Subcutaneous abdominal adipose tissue (tissue), 5 donors: ENCODE data around the gene TMEM163.

Experiments
- H3K27ac ChIP-seq: one replicate; pipeline ENCODE4 v1.7.0; 2013; ENCODE audit warnings: low read depth, mild to moderate bottlenecking, inconsistent platforms, low read length, moderate library complexity
- H3K27me3 ChIP-seq, 5 donors: one replicate each; pipeline ENCODE4 v1.7.0; 2013; ENCODE audit warnings: low read length in 5 of 5, inconsistent platforms in 1 of 5; ENCODE audit not compliant: control insufficient read depth in 5 of 5, insufficient read depth in 4 of 5
- H3K36me3 ChIP-seq, 5 donors: one replicate each; pipeline ENCODE4 v1.7.0; 2013; ENCODE audit warnings: low read length in 5 of 5; ENCODE audit not compliant: control insufficient read depth in 5 of 5, insufficient read depth in 5 of 5
- H3K4me1 ChIP-seq, 5 donors: one replicate each; pipeline ENCODE4 v1.7.0; 2013; ENCODE audit warnings: low read length in 5 of 5, mild to moderate bottlenecking in 3 of 5, moderate library complexity in 1 of 5; ENCODE audit not compliant: control insufficient read depth in 5 of 5, insufficient read depth in 5 of 5
- H3K4me3 ChIP-seq, 5 donors: one replicate each; pipeline ENCODE4 v1.7.0; 2013; ENCODE audit warnings: low read length in 5 of 5, low read depth in 1 of 5
- H3K9ac ChIP-seq, 5 donors: one replicate each; pipeline ENCODE4 v1.7.0; 2013; ENCODE audit warnings: low read length in 5 of 5, mild to moderate bottlenecking in 4 of 5, moderate library complexity in 3 of 5
- H3K9me3 ChIP-seq, 5 donors: one replicate each; pipeline ENCODE4 v1.7.0; 2013; ENCODE audit warnings: low read length in 5 of 5; ENCODE audit not compliant: control insufficient read depth in 5 of 5
- donor health status: healthy.
- donor health status: healthy.
- donor health status: healthy.
- donor health status: healthy.
- donor health status: healthy.

TMEM163 gene

DNA sequence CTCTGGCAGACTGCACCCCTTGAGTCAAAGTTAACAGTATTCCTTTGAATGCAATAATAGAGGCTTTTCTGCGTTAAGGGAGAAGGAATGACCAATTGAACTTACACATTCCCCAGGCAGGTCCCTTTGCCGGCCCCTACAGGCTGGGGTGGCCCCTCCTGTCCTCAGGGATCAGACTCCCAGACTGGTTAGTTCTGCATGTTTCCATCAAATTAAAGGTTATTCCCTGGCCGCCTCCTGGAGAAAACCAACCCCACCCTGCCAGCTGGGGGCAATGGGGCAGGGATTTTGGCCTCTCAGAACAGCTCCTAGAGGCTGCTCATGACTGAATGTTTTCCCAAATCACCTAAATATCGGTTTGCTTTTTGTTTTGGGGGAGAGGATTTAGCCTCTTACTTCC, 265.3 kb downstream of the TMEM163 start:
- Histone ChIP-seq H3K4me1 (peaks cover 0 to 7% (median 0%) of the 10 kb centered on the region in 5 donors), H3K4me3 (no peak overlapping the region), H3K27ac (no peak overlapping the region), H3K36me3 (peaks cover 0 to 37% (median 19%) of the 10 kb centered on the region in 5 donors), H3K27me3 (no peaks in the 10 kb centered on the region), H3K9me3 (no peaks in the 10 kb centered on the region), H3K9ac (no peak overlapping the region)

DNA sequence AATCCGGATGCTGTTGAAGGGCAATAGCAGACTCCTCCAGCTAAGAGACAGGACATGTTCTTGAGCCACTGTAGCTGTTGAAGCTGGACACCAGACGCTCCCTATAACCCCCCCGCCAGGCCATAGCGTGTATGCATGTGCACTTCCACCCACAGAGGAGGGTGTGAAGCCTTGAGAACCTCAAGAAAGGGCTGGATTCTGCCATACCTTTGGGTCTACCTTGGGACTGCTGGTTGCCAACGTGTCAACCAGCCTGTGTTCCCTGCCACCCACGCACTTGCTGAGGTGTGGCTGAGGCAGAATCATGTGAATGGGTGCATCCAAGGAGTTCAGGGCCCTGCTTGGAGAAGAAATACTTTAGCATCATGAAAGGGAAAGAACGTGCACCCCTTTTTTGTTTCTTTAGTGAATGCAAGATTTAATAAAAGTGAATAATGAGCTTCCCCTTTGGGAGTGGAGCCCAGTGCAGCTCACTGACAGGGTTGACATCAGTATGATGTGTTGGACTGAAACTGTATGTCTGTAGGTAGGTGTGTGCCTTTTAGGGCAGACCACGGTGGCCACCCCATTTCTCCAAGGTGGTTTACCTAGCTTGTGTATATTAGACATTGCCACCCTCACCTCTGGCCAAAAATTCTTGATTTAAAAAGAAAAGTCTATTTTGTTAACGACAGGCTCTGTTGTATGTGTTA, 266.6 kb downstream of the TMEM163 start:
- H3K9ac ChIP-seq: no peak overlapping the region
- H3K9me3 ChIP-seq: no peaks in the 10 kb centered on the region
- no peak overlapping the region for H3K27ac ChIP-seq
- H3K27me3 ChIP-seq: no peaks in the 10 kb centered on the region
- no peak overlapping the region for H3K4me3 ChIP-seq
- H3K4me1 ChIP-seq: peaks cover 0 to 4% (median 0%) of the 10 kb centered on the region in 5 donors
- H3K36me3 ChIP-seq: peaks cover 0 to 46% (median 24%) of the 10 kb centered on the region in 5 donors

DNA sequence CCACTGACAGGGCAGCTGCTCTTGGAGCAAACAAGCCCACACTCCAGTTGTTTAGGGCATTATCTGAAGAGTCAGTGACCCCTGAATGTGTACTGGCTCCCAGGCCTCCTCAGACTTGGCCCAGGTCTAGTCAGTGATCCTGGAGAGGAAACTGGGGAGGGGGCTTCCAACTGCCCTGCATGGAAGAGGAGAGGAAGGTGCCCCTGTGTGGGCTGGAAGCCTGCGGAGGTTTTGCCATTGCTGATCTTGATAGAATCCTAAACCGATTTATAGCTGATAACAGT, 267.5 kb downstream of the TMEM163 start:
- Histone ChIP-seq H3K27me3 (no peaks in the 10 kb centered on the region), H3K27ac (no peak overlapping the region), H3K4me3 (no peak overlapping the region), H3K36me3 (peaks cover 0 to 50% (median 24%) of the 10 kb centered on the region in 5 donors), H3K9ac (no peak overlapping the region), H3K4me1 (peaks cover 0 to 10% (median 0%) of the 10 kb centered on the region in 5 donors), H3K9me3 (no peaks in the 10 kb centered on the region)

DNA sequence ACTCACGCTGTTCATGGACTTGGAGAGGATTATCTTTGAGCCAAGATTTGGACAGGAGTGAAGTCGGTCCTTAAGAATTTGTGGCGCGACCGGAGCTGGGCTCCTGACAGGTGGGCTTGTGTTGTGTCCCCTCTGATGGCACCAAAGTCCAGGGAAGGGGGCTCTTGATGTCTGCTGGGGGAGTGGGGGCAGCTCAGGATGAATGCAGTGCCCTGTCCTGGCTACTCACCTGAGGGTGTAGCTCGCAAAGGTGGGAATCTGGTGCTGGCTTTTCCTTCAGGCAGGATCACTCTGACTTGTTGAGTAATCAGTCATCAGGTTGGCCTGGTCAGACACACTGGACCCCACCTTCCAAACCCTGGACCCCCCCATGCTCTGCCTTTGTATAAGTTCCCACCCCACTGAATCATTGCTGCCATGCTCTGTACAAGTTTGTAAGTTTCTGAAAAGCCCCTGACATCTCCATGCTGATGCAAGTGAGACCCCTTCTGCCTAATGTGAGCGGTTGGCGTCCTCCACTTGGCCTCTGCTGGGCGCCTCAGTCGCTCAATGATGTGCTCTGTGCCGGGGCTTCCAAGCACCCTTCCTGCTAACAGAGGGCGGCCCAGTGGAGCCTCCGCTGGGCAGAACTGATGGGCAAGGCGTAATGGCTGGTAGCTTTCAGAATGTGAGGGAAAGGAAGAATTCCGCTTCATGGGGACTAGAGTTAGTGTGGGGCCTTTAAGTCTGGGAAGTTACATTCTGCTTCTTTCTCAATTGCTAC, 268.9 kb downstream of the TMEM163 start:
- H3K4me3 ChIP-seq: no peak overlapping the region
- H3K36me3 ChIP-seq: peaks cover 0 to 46% (median 24%) of the 10 kb centered on the region in 5 donors
- H3K27me3 ChIP-seq: no peaks in the 10 kb centered on the region
- no peaks in the 10 kb centered on the region for H3K9me3 ChIP-seq
- peaks cover 0 to 23% (median 0%) of the 10 kb centered on the region in 5 donors for H3K4me1 ChIP-seq
- no peak overlapping the region for H3K9ac ChIP-seq
- H3K27ac ChIP-seq: no peak overlapping the region

DNA sequence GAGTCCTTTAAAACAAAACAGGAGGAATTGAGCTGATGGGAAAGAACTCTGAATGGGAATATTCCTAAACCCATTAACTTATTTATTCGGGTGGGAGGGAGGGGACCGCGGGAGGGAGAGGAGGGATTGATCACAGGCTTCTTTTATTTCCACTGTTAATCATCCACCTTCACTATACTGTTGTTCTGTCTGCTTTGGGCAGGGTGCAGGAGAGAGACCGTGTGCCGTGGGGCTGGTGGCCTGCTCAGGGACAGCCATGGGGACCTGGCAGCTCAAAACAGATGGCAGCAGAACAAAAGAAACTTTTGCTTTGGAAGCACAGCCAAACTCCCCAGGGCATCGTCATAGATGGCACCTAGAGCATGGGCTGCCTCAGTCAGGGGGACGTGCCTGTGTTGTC, 269.6 kb downstream of the TMEM163 start:
- no peaks in the 10 kb centered on the region for H3K27me3 ChIP-seq
- H3K27ac ChIP-seq: no peak overlapping the region
- H3K9ac ChIP-seq: no peak overlapping the region
- no peak overlapping the region for H3K4me3 ChIP-seq
- H3K9me3 ChIP-seq: no peaks in the 10 kb centered on the region
- H3K36me3 ChIP-seq: peaks cover 0 to 52% (median 25%) of the 10 kb centered on the region in 5 donors
- peaks cover 0 to 28% (median 0%) of the 10 kb centered on the region in 5 donors for H3K4me1 ChIP-seq

DNA sequence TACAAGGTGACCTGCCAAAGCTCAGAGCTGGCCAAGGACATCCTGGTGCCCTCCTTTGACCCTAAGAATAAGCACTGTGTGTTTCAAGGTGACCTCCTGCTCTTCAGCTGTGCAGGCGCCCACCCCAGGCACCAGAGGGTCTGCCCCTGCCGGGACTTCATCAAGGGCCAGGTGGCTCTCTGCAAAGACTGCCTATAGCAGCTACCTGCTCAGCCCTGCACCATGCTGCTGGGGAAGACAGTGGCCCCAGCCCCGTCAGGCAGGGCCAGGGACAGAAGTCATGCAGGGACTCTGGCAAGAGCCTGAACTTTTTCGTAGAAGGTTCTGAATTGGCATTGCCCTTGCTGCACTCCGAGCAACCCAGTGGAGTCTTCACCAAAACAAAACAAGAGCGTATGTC, 270.1 kb downstream of the TMEM163 start:
- no peaks in the 10 kb centered on the region for H3K27me3 ChIP-seq
- H3K4me3 ChIP-seq: no peak overlapping the region
- H3K9me3 ChIP-seq: no peaks in the 10 kb centered on the region
- H3K36me3 ChIP-seq: peaks cover 0 to 56% (median 25%) of the 10 kb centered on the region in 5 donors
- H3K27ac ChIP-seq: no peak overlapping the region
- H3K9ac ChIP-seq: no peak overlapping the region
- peaks cover 0 to 33% (median 0%) of the 10 kb centered on the region in 5 donors for H3K4me1 ChIP-seq

DNA sequence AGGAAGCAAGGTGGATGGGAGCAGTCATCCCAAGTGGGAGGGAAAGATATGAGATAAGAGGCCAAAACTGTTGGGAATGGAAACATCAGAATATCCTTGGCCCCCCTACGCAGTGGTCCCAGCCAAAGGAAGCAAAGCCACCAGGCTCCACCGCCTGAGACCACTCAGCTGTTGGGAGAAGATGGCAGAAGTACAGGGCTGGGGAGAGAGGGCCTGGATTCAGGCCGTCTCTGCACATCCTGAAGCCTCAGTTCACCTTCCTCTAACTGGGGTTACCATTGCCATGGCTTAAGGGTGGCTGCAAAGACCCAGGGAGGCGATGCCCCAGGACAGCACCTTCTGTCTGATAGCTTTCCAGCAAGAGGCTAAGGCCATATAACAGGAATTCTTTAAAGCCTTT, 271.1 kb downstream of the TMEM163 start:
- Histone ChIP-seq H3K27ac (no peak overlapping the region), H3K4me1 (peaks cover 0 to 32% (median 0%) of the 10 kb centered on the region in 5 donors), H3K9ac (no peak overlapping the region), H3K36me3 (peaks cover 0 to 61% (median 25%) of the 10 kb centered on the region in 5 donors), H3K4me3 (no peak overlapping the region), H3K9me3 (no peaks in the 10 kb centered on the region), H3K27me3 (no peaks in the 10 kb centered on the region)

DNA sequence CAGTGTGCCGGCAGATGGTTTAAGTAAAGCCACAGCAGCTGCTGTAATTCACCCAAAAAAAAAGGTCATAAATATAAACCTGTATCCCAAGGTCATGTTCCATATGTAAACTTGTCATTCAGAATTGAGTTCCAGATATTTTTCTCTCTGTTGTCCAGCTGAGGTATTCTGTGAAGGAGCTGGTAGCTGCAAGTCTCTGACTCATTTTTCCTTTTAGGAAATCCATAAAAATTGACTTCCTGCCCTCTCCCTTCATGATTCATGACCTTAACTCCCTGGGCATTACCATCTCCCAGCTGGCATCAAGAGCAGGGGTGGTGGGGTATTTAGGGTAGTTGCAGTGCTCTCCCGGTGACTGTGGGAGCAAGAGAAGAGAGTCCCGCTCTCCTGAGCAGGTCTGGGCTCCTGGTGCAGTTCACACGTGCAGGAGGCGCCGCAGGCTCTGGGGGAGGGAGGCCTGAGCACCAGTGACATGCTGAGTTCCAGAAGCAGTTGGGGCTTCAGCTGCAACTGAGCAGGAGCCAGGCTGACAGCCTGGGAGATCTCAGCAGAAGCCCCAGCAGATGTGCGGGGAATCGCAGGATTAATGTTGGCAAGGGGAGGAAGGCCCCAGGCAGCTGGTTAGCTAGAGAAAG, 272.3 kb downstream of the TMEM163 start:
- H3K9me3 ChIP-seq: no peaks in the 10 kb centered on the region
- no peak overlapping the region for H3K4me3 ChIP-seq
- H3K9ac ChIP-seq: no peak overlapping the region
- H3K4me1 ChIP-seq: peaks cover 0 to 32% (median 0%) of the 10 kb centered on the region in 5 donors
- no peak overlapping the region for H3K27ac ChIP-seq
- peaks cover 0 to 69% (median 33%) of the 10 kb centered on the region in 5 donors for H3K36me3 ChIP-seq
- H3K27me3 ChIP-seq: no peaks in the 10 kb centered on the region

DNA sequence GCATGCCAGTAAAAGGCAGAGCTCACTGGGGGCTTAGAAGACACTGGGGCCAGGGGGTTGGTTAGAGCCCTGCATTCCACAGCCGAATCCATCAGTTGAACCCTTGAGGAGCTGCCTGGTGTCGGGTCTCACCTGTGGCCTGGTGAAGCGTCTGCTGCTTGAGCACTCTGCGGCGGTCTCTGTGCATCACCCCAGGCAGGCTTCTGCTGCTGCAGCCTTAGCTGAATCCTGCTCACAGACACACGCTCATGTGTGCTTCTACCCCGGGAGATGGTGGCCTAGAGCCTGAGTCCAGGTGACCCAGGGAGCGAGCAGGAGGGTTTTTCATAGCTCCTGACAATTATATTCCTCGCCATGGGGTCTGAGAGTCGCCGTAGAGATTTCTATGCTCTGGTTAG, 272.8 kb downstream of the TMEM163 start:
- H3K4me3 ChIP-seq: no peak overlapping the region
- no peaks in the 10 kb centered on the region for H3K9me3 ChIP-seq
- H3K27me3 ChIP-seq: no peaks in the 10 kb centered on the region
- no peak overlapping the region for H3K27ac ChIP-seq
- peaks cover 0 to 32% (median 0%) of the 10 kb centered on the region in 5 donors for H3K4me1 ChIP-seq
- peaks cover 0 to 73% (median 33%) of the 10 kb centered on the region in 5 donors for H3K36me3 ChIP-seq
- no peak overlapping the region for H3K9ac ChIP-seq

DNA sequence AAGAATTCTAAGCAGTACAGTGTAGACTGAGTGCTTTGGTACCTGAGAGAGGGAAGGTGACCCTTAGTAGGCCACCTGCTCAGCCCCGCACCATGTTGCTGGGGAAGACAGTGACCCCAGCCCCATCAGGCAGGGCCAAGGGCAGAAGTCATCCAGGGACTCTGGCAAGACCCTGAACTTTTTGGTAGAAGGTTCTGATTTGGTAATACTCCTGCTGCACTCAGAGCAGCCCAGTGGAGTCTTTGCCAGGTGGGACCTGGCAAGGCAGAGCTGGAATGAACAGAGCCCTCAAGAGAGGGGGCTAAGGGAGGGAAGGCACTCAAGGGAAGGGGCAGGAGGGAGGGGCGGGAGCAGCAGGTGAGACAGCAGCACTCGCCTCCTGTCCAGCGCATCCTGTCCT, 273.7 kb downstream of the TMEM163 start:
- Histone ChIP-seq H3K4me1 (peaks cover 0 to 32% (median 0%) of the 10 kb centered on the region in 5 donors), H3K4me3 (no peak overlapping the region), H3K9me3 (no peaks in the 10 kb centered on the region), H3K27ac (no peak overlapping the region), H3K9ac (no peak overlapping the region), H3K36me3 (peaks cover 0 to 71% (median 33%) of the 10 kb centered on the region in 5 donors), H3K27me3 (no peaks in the 10 kb centered on the region)
